Urothelium cell line (cell line): Measurements from ENCODE around the gene FHIT.
A peak's percentile ranks its signal among the peaks of the same experiment; 100 is the strongest.

Experiments used
- DNase-seq: peaks from one replicate; pipeline ENCODE4 v3.0.0; 2011; ENCODE audit warnings: low spot score, mixed read lengths
- FAIRE-seq: peaks from 2 replicates; lab custom pipeline; 2011; peaks lifted over from hg19 to GRCh38; lab: Jason Lieb, UNC

FHIT gene

GRCh38 chr3:59772416-59773408, 1478.5 kb downstream of the FHIT start:
- FAIRE-seq (no peak), DNase-seq (no peak)

GRCh38 chr3:59771768-59772181, 1479.5 kb downstream of the FHIT start:
- FAIRE-seq: no peak
- DNase-seq: peak; percentile 35

- no peak for FAIRE-seq
- DNase-seq: no peak
Observed at GRCh38 chr3:59769127-59769750, 1482.0 kb downstream of the FHIT start.

- no peak for FAIRE-seq
Observed at GRCh38 chr3:59766200-59766872, 1484.9 kb downstream of the FHIT start.

GRCh38 chr3:59764171-59764570, 1487.1 kb downstream of the FHIT start:
- DNase-seq: no peak
- FAIRE-seq: no peak

More at GRCh38 chr3:59766200-59766872, 1484.9 kb downstream of the FHIT start:
- DNase-seq: no peak

GRCh38 chr3:59762941-59763340, 1488.3 kb downstream of the FHIT start:
- DNase-seq (no peak), FAIRE-seq (no peak)

GRCh38 chr3:59759298-59760031, 1491.8 kb downstream of the FHIT start:
- FAIRE-seq: no peak
- peak; percentile 20 for DNase-seq

GRCh38 chr3:59758672-59759071, 1492.6 kb downstream of the FHIT start:
- DNase-seq (no peak), FAIRE-seq (no peak)

GRCh38 chr3:59756934-59757333, 1494.3 kb downstream of the FHIT start:
- no peak for DNase-seq
- FAIRE-seq: no peak

GRCh38 chr3:59754456-59755129, 1496.7 kb downstream of the FHIT start:
- DNase-seq (no peak), FAIRE-seq (no peak)

- FAIRE-seq (no peak), DNase-seq (no peak)
Observed at GRCh38 chr3:59753808-59754450, 1497.3 kb downstream of the FHIT start.

- DNase-seq (no peak), FAIRE-seq (no peak)
Observed at GRCh38 chr3:59752925-59753324, 1498.3 kb downstream of the FHIT start.

GRCh38 chr3:59751606-59752005, 1499.6 kb downstream of the FHIT start:
- no peak for FAIRE-seq
- DNase-seq: no peak

- no peak for DNase-seq
- FAIRE-seq: no peak
Observed at GRCh38 chr3:59750391-59750790, 1500.9 kb downstream of the FHIT start.

GRCh38 chr3:59749291-59749690, 1502.0 kb downstream of the FHIT start:
- no peak for DNase-seq
- no peak for FAIRE-seq

- FAIRE-seq: no peak
- no peak for DNase-seq
Observed at GRCh38 chr3:59746585-59746984, 1504.7 kb downstream of the FHIT start.

- FAIRE-seq (no peak), DNase-seq (no peak)
Observed at GRCh38 chr3:59737241-59737640, 1514.0 kb downstream of the FHIT start.

- FAIRE-seq: no peak
- no peak for DNase-seq
Observed at GRCh38 chr3:59734061-59734460, 1517.2 kb downstream of the FHIT start.

- FAIRE-seq (no peak), DNase-seq (no peak)
Observed at GRCh38 chr3:59733041-59733809, 1518.0 kb downstream of the FHIT start.
